HepG2 (cell line): Measurements from ENCODE around the gene GLUL. TPM values are rescaled to one million over a fixed set of nuclear protein-coding genes. Genes with fewer than 3 reads are reported as not detected.

Source experiments
- CBFB ChIP-seq: sonication (generic); formaldehyde crosslinking; IDR thresholded peaks from 2 replicates; pipeline ENCODE4 v1.4.0; 2020; ENCODE audit warnings: missing genetic modification reagents
- CBX2 ChIP-seq, 2 experiments: fragments of 200-600 bp in 1 of 2; sonication (generic); formaldehyde crosslinking in 1 of 2; IDR thresholded peaks; 2 replicates each; pipeline versions ENCODE4 v1.7.0 to v1.8.1; 2018 to 2022; ENCODE audit warnings: low read depth in 2 of 2, low read length in 1 of 2, mild to moderate bottlenecking in 1 of 2, missing genetic modification reagents in 1 of 2
- ESRRA ChIP-seq: sonication (generic); formaldehyde crosslinking; IDR thresholded peaks from 2 replicates; pipeline ENCODE4 v1.5.1; 2020; ENCODE audit warnings: mild to moderate bottlenecking, low read depth, missing genetic modification reagents
- MED8 ChIP-seq: sonication (generic); formaldehyde crosslinking; IDR thresholded peaks from 2 replicates; pipeline ENCODE4 v1.8.1; 2023; ENCODE audit warnings: mild to moderate bottlenecking, missing genetic modification reagents; ENCODE audit not compliant: insufficient replicate concordance
- MEIS2 ChIP-seq: sonication (generic); formaldehyde crosslinking; IDR thresholded peaks from 2 replicates; pipeline ENCODE4 v1.9.0; 2021; ENCODE audit warnings: mild to moderate bottlenecking, missing genetic modification reagents
- NFAT5 ChIP-seq: sonication (generic); formaldehyde crosslinking; IDR thresholded peaks from 2 replicates; pipeline ENCODE4 v1.4.0; 2020; ENCODE audit warnings: missing genetic modification reagents
- NFATC3 ChIP-seq: sonication (generic); formaldehyde crosslinking; IDR thresholded peaks from 2 replicates; pipeline ENCODE4 v1.5.1; 2020; ENCODE audit warnings: mild to moderate bottlenecking, missing genetic modification reagents
- PRDM15 ChIP-seq: sonication (generic); formaldehyde crosslinking; IDR thresholded peaks from 2 replicates; pipeline ENCODE4 v1.4.0; 2020; ENCODE audit warnings: missing genetic modification reagents
- ZFX ChIP-seq: sonication (generic); formaldehyde crosslinking; IDR thresholded peaks from 2 replicates; pipeline ENCODE4 v1.4.0; 2020; ENCODE audit warnings: mild to moderate bottlenecking, low read depth, missing genetic modification reagents, moderate library complexity
- ZGPAT ChIP-seq: IDR thresholded peaks from 2 replicates; pipeline ENCODE4 v1.6.1; 2016; ENCODE audit warnings: mild to moderate bottlenecking
- ZNF576 ChIP-seq: sonication (generic); formaldehyde crosslinking; IDR thresholded peaks from 2 replicates; pipeline ENCODE4 v1.4.0; 2020; ENCODE audit warnings: mild to moderate bottlenecking, missing genetic modification reagents
- ZNF615 ChIP-seq: sonication (generic); formaldehyde crosslinking; IDR thresholded peaks from 2 replicates; pipeline ENCODE4 v1.5.0; 2020; ENCODE audit warnings: mild to moderate bottlenecking, missing genetic modification reagents, borderline replicate concordance
- ZNF629 ChIP-seq: sonication (generic); formaldehyde crosslinking; conservative IDR thresholded peaks from 2 replicates; pipeline ENCODE4 v1.5.0; 2020; ENCODE audit warnings: missing genetic modification reagents
- ZNF737 ChIP-seq: sonication (generic); formaldehyde crosslinking; IDR thresholded peaks from 2 replicates; pipeline ENCODE4 v1.5.0; 2020; ENCODE audit warnings: missing genetic modification reagents, mild to moderate bottlenecking, borderline replicate concordance
- ZNF740 ChIP-seq: sonication (generic); formaldehyde crosslinking; IDR thresholded peaks from 2 replicates; pipeline ENCODE4 v1.4.0; 2020; ENCODE audit warnings: missing genetic modification reagents
- ZNF773 ChIP-seq: sonication (generic); formaldehyde crosslinking; IDR thresholded peaks from 2 replicates; pipeline ENCODE4 v1.4.0; 2020; ENCODE audit warnings: missing genetic modification reagents, borderline replicate concordance
- polyA plus RNA-seq, 8 experiments: library from polyadenylated mRNA; depleted of rRNA in 3 of 8; stranded (reverse) in 7 of 8; unstranded in 1 of 8; fragments of >200 nt; fragmentation: Illumina TruSeq in 4 of 8; extraction: Trizol in 4 of 8; gene quantifications; 2 replicates each; pipeline versions ENCODE4 v1.2.1 to v1.2.3, GENCODE V29; 2011 to 2016; ENCODE audit warnings: low read depth in 4 of 8, missing spikeins in 1 of 8, mixed read lengths in 1 of 8; ENCODE audit not compliant: insufficient read depth in 1 of 8
- total RNA-seq, 5 experiments: library from RNA; depleted of rRNA; stranded (reverse); fragments of >200 nt; fragmentation: Illumina TruSeq; extraction: Trizol; gene quantifications; 2 replicates each; pipeline ENCODE4 v1.2.3, GENCODE V29; 2016; ENCODE audit warnings: low read depth in 1 of 5

Gene GLUL
- total and polyA plus RNA-seq, 2 of the 13 experiments (the other 11 are each of a cell fraction or from before 2014, with no cell fraction given), result 423 to 827 TPM

- peak; percentile 96 for TF ChIP-seq ZNF737 (CRISPR knock-in tag)
- no peak for TF ChIP-seq CBX2 (IDR thresholded peaks at IDR 0.05; ENCODE audit: low read depth, low read length)
- no peak for TF ChIP-seq CBX2 (CRISPR knock-in tag; IDR thresholded peaks at IDR 0.05; ENCODE audit: low read depth)
- TF ChIP-seq ESRRA (CRISPR knock-in tag), result peak; percentile 40; the same call in 1 of the 2 replicates
- no peak for TF ChIP-seq PRDM15
- TF ChIP-seq ZNF740 (CRISPR knock-in tag), result 0 out of 2 replicates have a peak, but pooled peaks have one; percentile 29
- peak; percentile 93; the same call in 1 of the 2 replicates for TF ChIP-seq ZNF773 (CRISPR knock-in tag)
- TF ChIP-seq ZNF629, result peak; percentile 27
- peak; percentile 71; the same call in 1 of the 2 replicates for TF ChIP-seq ZNF615 (CRISPR knock-in tag)
- 0 out of 2 replicates have a peak, but pooled peaks have one; percentile 49 for TF ChIP-seq NFATC3 (CRISPR knock-in tag)
- peak; percentile 86 for TF ChIP-seq MED8
- peak; percentile 18; the same call in 1 of the 2 replicates for TF ChIP-seq MEIS2 (CRISPR knock-in tag)
- TF ChIP-seq NFAT5, result peak; percentile 87; the same call in 1 of the 2 replicates
- TF ChIP-seq ZFX (CRISPR knock-in tag), result peak; percentile 96
- peak; percentile 82 for TF ChIP-seq ZGPAT (CRISPR knock-in tag)
- no peak for TF ChIP-seq CBFB
- no peak for TF ChIP-seq ZNF576
These were observed at the start of gene GLUL (continued) for GRCh38 chr1:182391362-182392049.
